Loucy (cell line): Measurements from ENCODE around the gene MAD1L1.

Experiments
- H2AFZ ChIP-seq: fragments of 200-600 bp; sonication (generic); 2 replicates; pipeline ENCODE4 v1.6.0; 2016; ENCODE audit warnings: antibody characterized with exemption, mild to moderate bottlenecking, low read length, moderate library complexity
- H3F3A ChIP-seq: fragments of 200-600 bp; 2 replicates; pipeline ENCODE4 v1.6.0; 2016; ENCODE audit warnings: antibody characterized with exemption, low read depth, mild to moderate bottlenecking
- H3K27me3 ChIP-seq: fragments of 200-600 bp; sonication (generic); 2 replicates; pipeline ENCODE4 v1.6.1; 2014; ENCODE audit warnings: low read length, mild to moderate bottlenecking; ENCODE audit not compliant: insufficient read depth, poor library complexity, severe bottlenecking
- H3K36me3 ChIP-seq: fragments of 200-600 bp; sonication (generic); 2 replicates; pipeline ENCODE4 v1.6.1; 2016; ENCODE audit warnings: low read length; ENCODE audit not compliant: insufficient read depth
- H3K4me1 ChIP-seq: fragments of 200-600 bp; sonication (generic); 2 replicates; pipeline ENCODE4 v1.5.1; 2014; ENCODE audit warnings: low read length, mild to moderate bottlenecking; ENCODE audit not compliant: insufficient read depth, poor library complexity, severe bottlenecking
- H3K4me2 ChIP-seq: fragments of 200-600 bp; sonication (generic); 2 replicates; pipeline ENCODE4 v1.6.0; 2014; ENCODE audit warnings: antibody characterized with exemption, low read length, low read depth, mild to moderate bottlenecking; ENCODE audit not compliant: poor library complexity, severe bottlenecking
- H3K4me3 ChIP-seq: fragments of 200-600 bp; sonication (generic); 2 replicates; pipeline ENCODE4 v1.5.1; 2014; ENCODE audit warnings: low read length, mild to moderate bottlenecking, mixed read lengths; ENCODE audit not compliant: poor library complexity, severe bottlenecking
- H3K79me2 ChIP-seq: fragments of 200-600 bp; sonication (generic); 2 replicates; pipeline ENCODE4 v1.6.1; 2014; ENCODE audit warnings: low read length; ENCODE audit not compliant: insufficient read depth
- H3K9ac ChIP-seq: fragments of 200-600 bp; sonication (generic); 2 replicates; pipeline ENCODE4 v1.6.0; 2014; ENCODE audit warnings: mild to moderate bottlenecking, low read depth, low read length, moderate library complexity; ENCODE audit not compliant: poor library complexity, severe bottlenecking
- H3K9me2 ChIP-seq: fragments of 200-600 bp; sonication (generic); replicated peaks from 2 replicates; pipeline ENCODE4 v1.6.1; 2016; ENCODE audit warnings: low read depth, low read length, mixed read lengths
- H3K9me3 ChIP-seq: fragments of 200-600 bp; sonication (generic); 2 replicates; pipeline ENCODE4 v1.6.1; 2014; ENCODE audit warnings: mild to moderate bottlenecking, antibody characterized with exemption, low read length, low read depth; ENCODE audit not compliant: insufficient read depth
- H4K20me1 ChIP-seq: fragments of 200-600 bp; sonication (generic); 2 replicates; pipeline ENCODE4 v1.6.0; 2014; ENCODE audit warnings: antibody characterized with exemption, low read length, mild to moderate bottlenecking; ENCODE audit not compliant: insufficient read depth, poor library complexity, severe bottlenecking
- CTCF ChIP-seq: fragments of 200-600 bp; sonication (generic); conservative IDR thresholded peaks from 2 replicates; pipeline ENCODE4 v1.5.1; 2014; ENCODE audit warnings: mild to moderate bottlenecking, antibody characterized with exemption, low read length
- EZH2phosphoT487 ChIP-seq: fragments of 200-600 bp; IDR thresholded peaks from 2 replicates; pipeline ENCODE4 v1.6.1; 2018; ENCODE audit warnings: antibody characterized with exemption, mild to moderate bottlenecking, moderate library complexity, borderline replicate concordance

Gene MAD1L1

DNA sequence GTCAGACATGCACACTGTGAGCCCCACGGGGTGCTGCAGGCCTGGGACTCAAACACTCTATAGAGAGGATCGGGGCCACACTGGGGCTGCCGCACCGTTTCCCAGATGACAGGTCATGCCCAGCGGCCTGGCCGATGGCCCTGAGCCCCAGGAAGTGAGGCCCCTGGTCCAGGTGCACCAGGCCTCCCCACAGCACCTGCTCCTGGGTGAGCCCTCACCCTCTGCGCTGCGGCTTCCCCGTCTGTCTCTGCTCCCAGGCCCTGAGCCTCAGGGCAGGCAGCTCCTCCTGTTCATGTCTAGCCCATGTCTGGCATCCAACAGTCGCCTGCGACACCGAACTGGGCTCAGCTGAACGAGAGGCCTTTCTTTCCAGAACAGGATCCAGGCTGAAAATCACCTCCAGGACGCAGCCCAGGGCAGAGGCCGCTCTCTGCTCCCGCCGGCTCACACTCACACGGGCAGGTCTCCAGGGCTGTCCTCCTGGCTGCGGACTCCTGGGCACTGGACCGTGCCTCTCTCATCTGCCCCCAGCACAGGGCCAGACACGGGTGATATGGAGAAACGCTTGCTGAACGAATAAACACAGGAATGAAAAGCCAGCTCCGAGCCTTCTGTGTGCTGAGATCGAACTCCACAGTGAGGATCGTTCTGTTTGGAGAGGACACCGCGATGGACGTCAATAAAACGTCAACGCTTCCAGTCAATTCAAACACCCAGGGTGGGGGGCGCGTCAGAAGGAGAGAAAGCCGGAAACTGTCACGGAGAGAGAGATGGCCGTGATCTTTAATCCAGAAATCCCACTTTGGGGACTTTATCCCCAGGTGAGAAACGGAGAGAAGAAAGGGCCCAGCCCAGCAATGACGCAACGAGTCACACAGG is 360.3 kb downstream of the MAD1L1 start:
- Histone ChIP-seq H4K20me1 (peaks cover 6% of the 10 kb centered on the region), H3F3A (no peaks in the 10 kb centered on the region), H3K9ac (no peak overlapping the region), H3K9me2 (no peaks in the 10 kb centered on the region), H2AFZ (no peak overlapping the region), H3K4me2 (no peak overlapping the region), H3K79me2 (peaks cover 51% of the 10 kb centered on the region), H3K4me1 (no peaks in the 10 kb centered on the region), H3K27me3 (no peaks in the 10 kb centered on the region), H3K9me3 (no peaks in the 10 kb centered on the region), H3K36me3 (peaks cover 15% of the 10 kb centered on the region; the same call in 1 of the 2 replicates), H3K4me3 (no peak overlapping the region)
- no peak for TF ChIP-seq CTCF
- no peak for TF ChIP-seq EZH2phosphoT487

DNA sequence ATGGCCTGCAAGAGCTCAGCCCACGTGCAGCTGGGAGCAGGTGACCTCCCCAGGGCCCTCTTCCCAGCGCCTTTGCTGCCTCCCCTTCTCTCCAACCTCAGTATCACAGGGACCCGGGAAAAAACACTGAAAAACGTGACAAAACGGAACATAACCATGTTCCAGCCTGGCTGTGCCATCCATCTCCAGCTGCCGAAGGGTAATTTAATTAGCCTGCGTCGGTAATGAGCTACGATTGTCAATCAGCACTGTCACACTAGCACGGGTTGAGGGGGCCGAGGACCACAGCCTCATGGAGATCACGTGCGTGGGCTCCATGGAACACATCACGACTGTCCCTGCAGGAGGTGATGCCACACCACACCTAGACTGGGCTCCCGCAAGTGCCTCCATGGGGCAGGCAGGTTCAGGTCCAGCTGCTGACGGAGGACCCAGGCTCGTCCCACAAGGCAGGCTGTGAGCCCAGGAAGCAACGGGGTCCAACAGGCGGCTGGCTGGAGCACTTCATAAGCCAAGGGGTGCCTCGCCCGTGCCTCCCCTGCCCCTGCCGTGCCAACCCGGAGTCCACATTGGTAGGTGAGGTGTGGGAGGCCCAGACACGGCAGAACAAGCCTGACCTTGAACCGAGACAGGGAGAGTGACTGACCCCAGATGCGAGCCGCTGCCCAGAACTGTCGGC is 363.2 kb downstream of the MAD1L1 start:
- H3K9me2 ChIP-seq: no peaks in the 10 kb centered on the region
- H3K4me2 ChIP-seq: no peak overlapping the region
- peaks cover 39% of the 10 kb centered on the region for H3K79me2 ChIP-seq
- H3K4me3 ChIP-seq: no peak overlapping the region
- no peaks in the 10 kb centered on the region for H3K27me3 ChIP-seq
- no peaks in the 10 kb centered on the region for H3F3A ChIP-seq
- no peak overlapping the region for H2AFZ ChIP-seq
- TF ChIP-seq CTCF (no peak), EZH2phosphoT487 (no peak)
- H3K36me3 ChIP-seq: peaks cover 20% of the 10 kb centered on the region; the same call in 1 of the 2 replicates
- H3K4me1 ChIP-seq: no peaks in the 10 kb centered on the region
- no peak overlapping the region for H3K9ac ChIP-seq
- peaks cover 4% of the 10 kb centered on the region for H4K20me1 ChIP-seq
- H3K9me3 ChIP-seq: no peaks in the 10 kb centered on the region

- H3K27me3 ChIP-seq: no peaks in the 10 kb centered on the region
- peaks cover 30% of the 10 kb centered on the region for H3K79me2 ChIP-seq
- peaks cover 20% of the 10 kb centered on the region; the same call in 1 of the 2 replicates for H3K36me3 ChIP-seq
- H3K4me1 ChIP-seq: no peaks in the 10 kb centered on the region
- TF ChIP-seq EZH2phosphoT487: no peak
- no peak for TF ChIP-seq CTCF
- H3K9me2 ChIP-seq: no peaks in the 10 kb centered on the region
- no peaks in the 10 kb centered on the region for H3K9me3 ChIP-seq
- peaks cover 3% of the 10 kb centered on the region for H4K20me1 ChIP-seq
- no peak overlapping the region for H3K9ac ChIP-seq
- H3K4me3 ChIP-seq: no peak overlapping the region
- H3K4me2 ChIP-seq: no peak overlapping the region
- H3F3A ChIP-seq: no peaks in the 10 kb centered on the region
- no peak overlapping the region for H2AFZ ChIP-seq
Observed at GRCh38 chr7:1868516-1869165, 364.1 kb downstream of the MAD1L1 start.
